RWPE2 (cell line): ENCODE results near the gene LIMS2.

Experiments
- ATAC-seq: fragments of 200-7000 bp; cut with Tn5 transposase; 3 replicates; pipeline ENCODE4 v1.9.1; 2021; ENCODE audit warnings: low read depth
- DNase-seq: peaks from one replicate; pipeline ENCODE4 v3.0.0-alpha.2; 2020; ENCODE audit warnings: low spot score
- H3K27ac ChIP-seq: fragments of 450-650 bp; 2 replicates; pipeline ENCODE4 v1.5.1; 2017; ENCODE audit warnings: mild to moderate bottlenecking; ENCODE audit not compliant: poor library complexity, severe bottlenecking
- H3K27me3 ChIP-seq: fragments of 250-450 bp; sonication (Bioruptor Pico); 2 replicates; pipeline ENCODE4 v1.5.1; 2021; ENCODE audit warnings: mild to moderate bottlenecking, moderate library complexity; ENCODE audit not compliant: insufficient read depth, poor library complexity, severe bottlenecking
- H3K36me3 ChIP-seq: fragments of 250-450 bp; sonication (Bioruptor Pico); 2 replicates; pipeline ENCODE4 v1.5.1; 2020; ENCODE audit warnings: low read depth, mild to moderate bottlenecking, moderate library complexity
- H3K4me1 ChIP-seq: fragments of 250-450 bp; sonication (Bioruptor Pico); 2 replicates; pipeline ENCODE4 v1.5.1; 2021; ENCODE audit warnings: mild to moderate bottlenecking, moderate library complexity; ENCODE audit not compliant: insufficient read depth, poor library complexity, severe bottlenecking
- H3K4me3 ChIP-seq: fragments of 250-450 bp; sonication (Bioruptor Pico); 2 replicates; pipeline ENCODE4 v1.5.1; 2021; ENCODE audit warnings: mild to moderate bottlenecking, moderate library complexity; ENCODE audit not compliant: severe bottlenecking
- H3K9me3 ChIP-seq: fragments of 250-450 bp; sonication (Bioruptor Pico); 2 replicates; pipeline ENCODE4 v1.5.1; 2021; ENCODE audit warnings: mild to moderate bottlenecking, moderate library complexity; ENCODE audit not compliant: severe bottlenecking
- CTCF ChIP-seq: fragments of 450-650 bp; IDR thresholded peaks from one replicate; pipeline ENCODE4 v1.5.1; 2017; ENCODE audit warnings: mild to moderate bottlenecking, moderate library complexity; ENCODE audit not compliant: poor library complexity, severe bottlenecking

Gene LIMS2

GRCh38 chr2:127681976-127682857 is 6.9 kb upstream of the LIMS2 start:
- Histone ChIP-seq H3K27ac (no peak overlapping the region), H3K4me1 (no peaks in the 10 kb centered on the region), H3K4me3 (no peak overlapping the region), H3K9me3 (no peaks in the 10 kb centered on the region), H3K36me3 (no peaks in the 10 kb centered on the region), H3K27me3 (peaks cover under 1% of the 10 kb centered on the region)
- no peak for TF ChIP-seq CTCF
- ATAC-seq (no peak), DNase-seq (no peak)

- peaks cover 9% of the 10 kb centered on the region for H3K27me3 ChIP-seq
- H3K27ac ChIP-seq: no peak overlapping the region
- H3K4me1 ChIP-seq: no peaks in the 10 kb centered on the region
- no peaks in the 10 kb centered on the region for H3K9me3 ChIP-seq
- H3K4me3 ChIP-seq: no peak overlapping the region
- ATAC-seq: no peak
- TF ChIP-seq CTCF: no peak
- no peak for DNase-seq
- H3K36me3 ChIP-seq: no peaks in the 10 kb centered on the region
Observed at GRCh38 chr2:127681288-127681804, 6.0 kb upstream of the LIMS2 start.

- ATAC-seq: no peak
- Histone ChIP-seq H3K36me3 (no peaks in the 10 kb centered on the region), H3K4me1 (no peaks in the 10 kb centered on the region), H3K27ac (no peak overlapping the region), H3K4me3 (no peak overlapping the region), H3K9me3 (no peaks in the 10 kb centered on the region), H3K27me3 (peaks cover 11% of the 10 kb centered on the region)
- no peak for DNase-seq
- no peak for TF ChIP-seq CTCF
Observed at GRCh38 chr2:127680706-127681287, 5.5 kb upstream of the LIMS2 start.

GRCh38 chr2:127679680-127680361 is 4.5 kb upstream of the LIMS2 start:
- Histone ChIP-seq H3K4me3 (no peak overlapping the region), H3K9me3 (no peaks in the 10 kb centered on the region), H3K27ac (no peak overlapping the region), H3K36me3 (no peaks in the 10 kb centered on the region), H3K4me1 (no peaks in the 10 kb centered on the region), H3K27me3 (peaks cover 15% of the 10 kb centered on the region)
- ATAC-seq: no peak
- no peak for DNase-seq
- TF ChIP-seq CTCF: no peak
